ENCODE measurements around the gene EI24. TPM values are rescaled to one million over a fixed set of nuclear protein-coding genes. Genes with fewer than 3 reads are reported as not detected.
A peak's percentile ranks its signal among the peaks of the same experiment; 100 is the strongest.

EI24 gene
- total RNA-seq, 1 experiment from 2014 or later = 41.6 TPM

GRCh38 chr11:125600663-125601062 is 31.4 kb downstream of the EI24 start:
- no peaks in the 10 kb centered on the region for H3K27me3 ChIP-seq (ENCODE audit: low read length)
- H3K4me1 ChIP-seq (ENCODE audit: low read length) = no peaks in the 10 kb centered on the region
- H3K9me3 ChIP-seq (ENCODE audit: low read length) = no peaks in the 10 kb centered on the region
- H3K9me2 ChIP-seq (replicated peaks; ENCODE audit: insufficient read depth, low read length) = no peaks in the 10 kb centered on the region
- peaks cover 25% of the 10 kb centered on the region for H3K36me3 ChIP-seq (ENCODE audit: insufficient read depth, low read length)
- H3K4me3 ChIP-seq (ENCODE audit: low read length) = no peak overlapping the region
- H4K20me1 ChIP-seq (ENCODE audit: insufficient read depth, low read depth, low read length) = no peaks in the 10 kb centered on the region
- H3K9ac ChIP-seq (ENCODE audit: low read length) = no peak overlapping the region
- H3K4me2 ChIP-seq (ENCODE audit: low read depth, low read length, poor library complexity, severe bottlenecking) = no peak overlapping the region
- peaks cover 18% of the 10 kb centered on the region for H3K79me2 ChIP-seq (ENCODE audit: low read length)
- H2AFZ ChIP-seq (ENCODE audit: low read length) = no peak overlapping the region
- no peak overlapping the region for H3K27ac ChIP-seq (ENCODE audit: low read length)
- DNase-seq = no peak

- Histone ChIP-seq H3K4me2 (ENCODE audit: low read depth, low read length, poor library complexity, severe bottlenecking) (no peak overlapping the region), H3K9me2 (replicated peaks; ENCODE audit: insufficient read depth, low read length) (no peaks in the 10 kb centered on the region), H4K20me1 (ENCODE audit: insufficient read depth, low read depth, low read length) (no peaks in the 10 kb centered on the region), H2AFZ (ENCODE audit: low read length) (no peak overlapping the region), H3K36me3 (ENCODE audit: insufficient read depth, low read length) (peaks cover 25% of the 10 kb centered on the region), H3K27ac (ENCODE audit: low read length) (no peak overlapping the region), H3K4me1 (ENCODE audit: low read length) (no peaks in the 10 kb centered on the region), H3K4me3 (ENCODE audit: low read length) (no peak overlapping the region), H3K27me3 (ENCODE audit: low read length) (no peaks in the 10 kb centered on the region), H3K9ac (ENCODE audit: low read length) (no peak overlapping the region), H3K9me3 (ENCODE audit: low read length) (no peaks in the 10 kb centered on the region), H3K79me2 (ENCODE audit: low read length) (no peaks in the 10 kb centered on the region)
- no peak for DNase-seq
These were observed 33.9 kb downstream of the EI24 start for GRCh38 chr11:125603207-125603606.

GRCh38 chr11:125605417-125605816 is 36.1 kb downstream of the EI24 start:
- Histone ChIP-seq H3K27me3 (ENCODE audit: low read length) (no peaks in the 10 kb centered on the region), H3K36me3 (ENCODE audit: insufficient read depth, low read length) (peaks cover 25% of the 10 kb centered on the region), H3K4me2 (ENCODE audit: low read depth, low read length, poor library complexity, severe bottlenecking) (no peak overlapping the region)

GRCh38 chr11:125609545-125609944 is 40.3 kb downstream of the EI24 start:
- no peaks in the 10 kb centered on the region for H3K79me2 ChIP-seq (ENCODE audit: low read length)
- no peak overlapping the region for H2AFZ ChIP-seq (ENCODE audit: low read length)
- H3K4me3 ChIP-seq (ENCODE audit: low read length) = no peak overlapping the region
- H3K9ac ChIP-seq (ENCODE audit: low read length) = no peak overlapping the region
- DNase-seq = no peak
- no peaks in the 10 kb centered on the region for H4K20me1 ChIP-seq (ENCODE audit: insufficient read depth, low read depth, low read length)
- H3K4me1 ChIP-seq (ENCODE audit: low read length) = no peaks in the 10 kb centered on the region
- no peaks in the 10 kb centered on the region for H3K9me3 ChIP-seq (ENCODE audit: low read length)
- H3K27ac ChIP-seq (ENCODE audit: low read length) = no peak overlapping the region
- H3K27me3 ChIP-seq (ENCODE audit: low read length) = no peaks in the 10 kb centered on the region
- no peaks in the 10 kb centered on the region for H3K9me2 ChIP-seq (replicated peaks; ENCODE audit: insufficient read depth, low read length)
- H3K36me3 ChIP-seq (ENCODE audit: insufficient read depth, low read length) = peaks cover 21% of the 10 kb centered on the region; the same call in 1 of the 2 replicates
- H3K4me2 ChIP-seq (ENCODE audit: low read depth, low read length, poor library complexity, severe bottlenecking) = no peak overlapping the region

More at GRCh38 chr11:125605417-125605816, 36.1 kb downstream of the EI24 start:
- H3K9me3 ChIP-seq (ENCODE audit: low read length) = no peaks in the 10 kb centered on the region
- no peak overlapping the region for H3K27ac ChIP-seq (ENCODE audit: low read length)
- no peak for DNase-seq
- no peak overlapping the region for H2AFZ ChIP-seq (ENCODE audit: low read length)
- H4K20me1 ChIP-seq (ENCODE audit: insufficient read depth, low read depth, low read length) = no peaks in the 10 kb centered on the region
- H3K9me2 ChIP-seq (replicated peaks; ENCODE audit: insufficient read depth, low read length) = no peaks in the 10 kb centered on the region
- no peak overlapping the region for H3K4me3 ChIP-seq (ENCODE audit: low read length)
- no peak overlapping the region for H3K9ac ChIP-seq (ENCODE audit: low read length)
- no peaks in the 10 kb centered on the region for H3K4me1 ChIP-seq (ENCODE audit: low read length)
- H3K79me2 ChIP-seq (ENCODE audit: low read length) = no peaks in the 10 kb centered on the region

GRCh38 chr11:125618383-125618782 is 49.1 kb downstream of the EI24 start:
- peaks cover 18% of the 10 kb centered on the region for H3K36me3 ChIP-seq (ENCODE audit: insufficient read depth, low read length)
- no peaks in the 10 kb centered on the region for H3K79me2 ChIP-seq (ENCODE audit: low read length)

GRCh38 chr11:125621995-125622394 is 52.7 kb downstream of the EI24 start:
- no peak overlapping the region for H3K27ac ChIP-seq (ENCODE audit: low read length)

More at GRCh38 chr11:125618383-125618782, 49.1 kb downstream of the EI24 start:
- Histone ChIP-seq H3K4me2 (ENCODE audit: low read depth, low read length, poor library complexity, severe bottlenecking) (no peak overlapping the region), H3K4me3 (ENCODE audit: low read length) (no peak overlapping the region), H3K9me3 (ENCODE audit: low read length) (no peaks in the 10 kb centered on the region), H4K20me1 (ENCODE audit: insufficient read depth, low read depth, low read length) (no peaks in the 10 kb centered on the region), H3K27me3 (ENCODE audit: low read length) (no peaks in the 10 kb centered on the region), H2AFZ (ENCODE audit: low read length) (no peak overlapping the region), H3K9ac (ENCODE audit: low read length) (no peak overlapping the region), H3K9me2 (replicated peaks; ENCODE audit: insufficient read depth, low read length) (no peaks in the 10 kb centered on the region), H3K4me1 (ENCODE audit: low read length) (peaks cover 7% of the 10 kb centered on the region), H3K27ac (ENCODE audit: low read length) (no peak overlapping the region)
- DNase-seq = no peak

GRCh38 chr11:125623064-125623463 is 53.8 kb downstream of the EI24 start:
- H3K4me1 ChIP-seq (ENCODE audit: low read length) = peaks cover 27% of the 10 kb centered on the region
- H3K4me2 ChIP-seq (ENCODE audit: low read depth, low read length, poor library complexity, severe bottlenecking) = no peak overlapping the region
- no peaks in the 10 kb centered on the region for H3K9me3 ChIP-seq (ENCODE audit: low read length)
- H3K27ac ChIP-seq (ENCODE audit: low read length) = no peak overlapping the region
- H2AFZ ChIP-seq (ENCODE audit: low read length) = no peak overlapping the region
- H3K9me2 ChIP-seq (replicated peaks; ENCODE audit: insufficient read depth, low read length) = no peaks in the 10 kb centered on the region
- no peaks in the 10 kb centered on the region for H4K20me1 ChIP-seq (ENCODE audit: insufficient read depth, low read depth, low read length)
- H3K27me3 ChIP-seq (ENCODE audit: low read length) = no peaks in the 10 kb centered on the region
- DNase-seq = no peak
- H3K9ac ChIP-seq (ENCODE audit: low read length) = no peak overlapping the region
- peaks cover 26% of the 10 kb centered on the region for H3K79me2 ChIP-seq (ENCODE audit: low read length)
- H3K4me3 ChIP-seq (ENCODE audit: low read length) = no peak overlapping the region
- peaks cover 7% of the 10 kb centered on the region for H3K36me3 ChIP-seq (ENCODE audit: insufficient read depth, low read length)

More at GRCh38 chr11:125621995-125622394, 52.7 kb downstream of the EI24 start:
- Histone ChIP-seq H3K36me3 (ENCODE audit: insufficient read depth, low read length) (peaks cover 10% of the 10 kb centered on the region), H3K79me2 (ENCODE audit: low read length) (peaks cover 15% of the 10 kb centered on the region), H3K9ac (ENCODE audit: low read length) (no peak overlapping the region), H4K20me1 (ENCODE audit: insufficient read depth, low read depth, low read length) (no peaks in the 10 kb centered on the region), H3K27me3 (ENCODE audit: low read length) (no peaks in the 10 kb centered on the region), H3K4me1 (ENCODE audit: low read length) (peaks cover 17% of the 10 kb centered on the region), H3K9me3 (ENCODE audit: low read length) (no peaks in the 10 kb centered on the region), H3K4me2 (ENCODE audit: low read depth, low read length, poor library complexity, severe bottlenecking) (no peak overlapping the region), H2AFZ (ENCODE audit: low read length) (no peak overlapping the region), H3K9me2 (replicated peaks; ENCODE audit: insufficient read depth, low read length) (no peaks in the 10 kb centered on the region), H3K4me3 (ENCODE audit: low read length) (no peak overlapping the region)
- no peak for DNase-seq

GRCh38 chr11:125624756-125625213 is 55.5 kb downstream of the EI24 start, which contains the start of gene CHEK1:
TSS of gene CHEK1 (plus strand) at chr11:125625163. CDS start at chr11:125626769, 1,606 bp downstream.
- peak within 1 kb of the TSS; percentile 76 for H3K4me3 ChIP-seq (ENCODE audit: low read length)
- peaks cover 27% of the 10 kb centered on the region for H3K4me1 ChIP-seq (ENCODE audit: low read length)
- peaks cover 5% of the 10 kb centered on the region for H3K36me3 ChIP-seq (ENCODE audit: insufficient read depth, low read length)
- no peaks in the 10 kb centered on the region for H3K9me2 ChIP-seq (replicated peaks; ENCODE audit: insufficient read depth, low read length)
- no peaks in the 10 kb centered on the region for H4K20me1 ChIP-seq (ENCODE audit: insufficient read depth, low read depth, low read length)
- no peak for DNase-seq
- H3K4me2 ChIP-seq (ENCODE audit: low read depth, low read length, poor library complexity, severe bottlenecking) = peak within 1 kb of the TSS; percentile 71
- H3K27ac ChIP-seq (ENCODE audit: low read length) = peak within 1 kb of the TSS; percentile 85
- peak within 1 kb of the TSS; percentile 80 for H3K9ac ChIP-seq (ENCODE audit: low read length)
- peaks cover 37% of the 10 kb centered on the region for H3K79me2 ChIP-seq (ENCODE audit: low read length)
- H2AFZ ChIP-seq (ENCODE audit: low read length) = peak within 1 kb of the TSS; percentile 73; the same call in 1 of the 2 replicates
- H3K9me3 ChIP-seq (ENCODE audit: low read length) = no peaks in the 10 kb centered on the region
- no peaks in the 10 kb centered on the region for H3K27me3 ChIP-seq (ENCODE audit: low read length)

Data from Karpas-422 (cell line).